Mesendoderm (in vitro differentiated cells): ENCODE results near the gene DLGAP4.

Experiments used
- DNase-seq: peaks from one replicate; pipeline ENCODE4 v3.0.0; 2013
- H2AK5ac ChIP-seq: 2 replicates; pipeline ENCODE4 v1.6.1; 2013; ENCODE audit warnings: low read length, inconsistent platforms
- H2BK120ac ChIP-seq: 2 replicates; pipeline ENCODE4 v1.6.1; 2013; ENCODE audit warnings: low read depth, mild to moderate bottlenecking, low read length, moderate library complexity, mixed read lengths
- H2BK15ac ChIP-seq: replicated peaks from 2 replicates; pipeline ENCODE4 v1.6.1; 2013; ENCODE audit warnings: low read depth, mild to moderate bottlenecking, moderate library complexity
- H2BK5ac ChIP-seq: 2 replicates; pipeline ENCODE4 v1.6.1; 2013; ENCODE audit warnings: low read length, inconsistent platforms
- H3K18ac ChIP-seq: 2 replicates; pipeline ENCODE4 v1.6.1; 2013; ENCODE audit warnings: mild to moderate bottlenecking, low read length, mixed read lengths
- H3K23ac ChIP-seq: one replicate; pipeline ENCODE4 v1.6.1; 2013; ENCODE audit warnings: low read length
- H3K27ac ChIP-seq: 2 replicates; pipeline ENCODE4 v1.5.1; 2013; ENCODE audit warnings: low read depth, mild to moderate bottlenecking, inconsistent platforms, low read length, moderate library complexity
- H3K27me3 ChIP-seq: 2 replicates; pipeline ENCODE4 v1.6.1; 2013; ENCODE audit warnings: low read length, control low read depth, mild to moderate bottlenecking, inconsistent platforms; ENCODE audit not compliant: insufficient read depth, poor library complexity
- H3K36me3 ChIP-seq: 2 replicates; pipeline ENCODE4 v1.6.1; 2013; ENCODE audit warnings: low read length, inconsistent platforms; ENCODE audit not compliant: control insufficient read depth, insufficient read depth
- H3K4ac ChIP-seq: one replicate; pipeline ENCODE4 v1.6.1; 2013; ENCODE audit warnings: low read depth, mild to moderate bottlenecking, low read length, moderate library complexity
- H3K4me1 ChIP-seq: 2 replicates; pipeline ENCODE4 v1.6.1; 2013; ENCODE audit warnings: low read depth, low read length, inconsistent platforms; ENCODE audit not compliant: control insufficient read depth
- H3K4me2 ChIP-seq: 2 replicates; pipeline ENCODE4 v1.6.1; 2013; ENCODE audit warnings: low read length
- H3K4me3 ChIP-seq: 2 replicates; pipeline ENCODE4 v1.5.1; 2013; ENCODE audit warnings: mild to moderate bottlenecking, low read length
- H3K56ac ChIP-seq: one replicate; pipeline ENCODE4 v1.6.1; 2013; ENCODE audit warnings: low read length
- H3K79me1 ChIP-seq: 2 replicates; pipeline ENCODE4 v1.6.1; 2013; ENCODE audit warnings: low read length, inconsistent platforms
- H3K79me2 ChIP-seq: 2 replicates; pipeline ENCODE4 v1.6.1; 2013; ENCODE audit warnings: mild to moderate bottlenecking, low read length; ENCODE audit not compliant: control insufficient read depth, insufficient read depth
- H3K9ac ChIP-seq: 2 replicates; pipeline ENCODE4 v1.6.1; 2013; ENCODE audit warnings: low read length, inconsistent platforms
- H4K5ac ChIP-seq: one replicate; pipeline ENCODE4 v1.6.1; 2013; ENCODE audit warnings: low read length
- H4K8ac ChIP-seq: one replicate; pipeline ENCODE4 v1.6.1; 2013; ENCODE audit warnings: low read depth, mild to moderate bottlenecking, control low read depth, low read length, moderate library complexity
- WGBS: extraction: QIAGEN DNeasy Blood & Tissue Kit; methylation state at CpG from one replicate; pipeline ENCODE4 v1.1.7; 2013; ENCODE audit warnings: low lambda C conversion rate, missing lambda C conversion rate; ENCODE audit not compliant: insufficient coverage; ENCODE audit errors: extremely low coverage; 5-methylcytosine and 5-hydroxymethylcytosine counted together

Gene DLGAP4

GRCh38 chr20:36454698-36455427 lies 148.7 kb downstream of the DLGAP4 start:
- no peak overlapping the region for H3K4me2 ChIP-seq
- DNase-seq = peak; percentile 54

GRCh38 chr20:36455972-36456625 lies 150.0 kb downstream of the DLGAP4 start:
- no CpG with 5 or more reads among the region's 9 CpGs for WGBS
- Histone ChIP-seq H2BK120ac (no peak overlapping the region), H3K4me3 (no peak overlapping the region), H3K9ac (no peak overlapping the region), H2BK15ac (no peak overlapping the region), H3K4me1 (peaks cover 2% of the 10 kb centered on the region), H2BK5ac (no peak overlapping the region), H2AK5ac (no peak overlapping the region), H3K79me1 (no peaks in the 10 kb centered on the region), H3K18ac (no peak overlapping the region), H3K79me2 (no peaks in the 10 kb centered on the region), H4K5ac (no peak overlapping the region), H3K56ac (no peak overlapping the region), H3K4ac (no peak overlapping the region), H3K4me2 (no peak overlapping the region), H3K27me3 (no peaks in the 10 kb centered on the region), H3K23ac (no peak overlapping the region), H4K8ac (no peak overlapping the region), H3K36me3 (no peaks in the 10 kb centered on the region), H3K27ac (no peak overlapping the region)
- no peak for DNase-seq

More at GRCh38 chr20:36454698-36455427, 148.7 kb downstream of the DLGAP4 start:
- Histone ChIP-seq H2BK120ac (no peak overlapping the region), H2BK15ac (no peak overlapping the region), H3K27ac (no peak overlapping the region), H3K36me3 (no peaks in the 10 kb centered on the region), H2BK5ac (no peak overlapping the region), H3K4ac (no peak overlapping the region), H4K5ac (no peak overlapping the region), H3K27me3 (no peaks in the 10 kb centered on the region), H3K79me1 (no peaks in the 10 kb centered on the region), H3K79me2 (no peaks in the 10 kb centered on the region), H3K56ac (peak overlapping the region; percentile 64), H3K18ac (no peak overlapping the region), H3K23ac (no peak overlapping the region), H3K9ac (no peak overlapping the region), H4K8ac (no peak overlapping the region), H2AK5ac (no peak overlapping the region), H3K4me3 (no peak overlapping the region), H3K4me1 (no peaks in the 10 kb centered on the region)
- WGBS = no CpG with 5 or more reads among the region's 9 CpGs

GRCh38 chr20:36460648-36461599 lies 154.8 kb downstream of the DLGAP4 start:
- peak overlapping the region; percentile 72 for H4K5ac ChIP-seq
- no peaks in the 10 kb centered on the region for H3K36me3 ChIP-seq
- peak overlapping the region; percentile 97 for H3K56ac ChIP-seq
- H3K79me1 ChIP-seq = peaks cover 18% of the 10 kb centered on the region
- H3K4ac ChIP-seq = peak overlapping the region; percentile 27
- no peak overlapping the region for H2BK15ac ChIP-seq
- no peaks in the 10 kb centered on the region for H3K27me3 ChIP-seq
- peak overlapping the region; percentile 93 for H2BK5ac ChIP-seq
- H3K23ac ChIP-seq = peak overlapping the region; percentile 35
- no peak overlapping the region for H2BK120ac ChIP-seq
- H3K4me1 ChIP-seq = peaks cover 12% of the 10 kb centered on the region
- H3K9ac ChIP-seq = peak overlapping the region; percentile 91
- H3K4me2 ChIP-seq = peak overlapping the region; percentile 59
- H3K18ac ChIP-seq = peak overlapping the region; percentile 71
- no peak overlapping the region for H2AK5ac ChIP-seq
- DNase-seq = peak; percentile 96
- WGBS = no CpG with 5 or more reads among the region's 96 CpGs
- peaks cover 26% of the 10 kb centered on the region for H3K79me2 ChIP-seq
- H3K27ac ChIP-seq = peak overlapping the region; percentile 49
- H3K4me3 ChIP-seq = no peak overlapping the region
- H4K8ac ChIP-seq = no peak overlapping the region

- peaks cover 16% of the 10 kb centered on the region for H3K4me1 ChIP-seq
- H2AK5ac ChIP-seq = peak overlapping the region; percentile 52
- H4K8ac ChIP-seq = peak overlapping the region; percentile 29
- peak; percentile 67 for DNase-seq
- H2BK5ac ChIP-seq = no peak overlapping the region
- no peaks in the 10 kb centered on the region for H3K36me3 ChIP-seq
- H3K4me3 ChIP-seq = peak overlapping the region; percentile 68
- no CpG with 5 or more reads among the region's 58 CpGs for WGBS
- H3K79me1 ChIP-seq = peaks cover 26% of the 10 kb centered on the region
- no peaks in the 10 kb centered on the region for H3K27me3 ChIP-seq
- peak overlapping the region; percentile 24 for H3K18ac ChIP-seq
- H3K4ac ChIP-seq = peak overlapping the region; percentile 99
- peak overlapping the region; percentile 98 for H3K23ac ChIP-seq
- H3K4me2 ChIP-seq = peak overlapping the region; percentile 58
- peak overlapping the region; percentile 96 for H3K56ac ChIP-seq
- H3K9ac ChIP-seq = peak overlapping the region; percentile 81
- peak overlapping the region; percentile 57 for H3K27ac ChIP-seq
- H3K79me2 ChIP-seq = peaks cover 34% of the 10 kb centered on the region
- no peak overlapping the region for H2BK15ac ChIP-seq
- H2BK120ac ChIP-seq = peak overlapping the region; percentile 94
- no peak overlapping the region for H4K5ac ChIP-seq
These were observed 155.7 kb downstream of the DLGAP4 start for GRCh38 chr20:36461600-36462439.
